Loucy (cell line): ENCODE results near the gene OR2T4.

ENCODE experiments used
- H2AFZ ChIP-seq: fragments of 200-600 bp; sonication (generic); 2 replicates; pipeline ENCODE4 v1.6.0; 2016; ENCODE audit warnings: antibody characterized with exemption, mild to moderate bottlenecking, low read length, moderate library complexity
- H3F3A ChIP-seq: fragments of 200-600 bp; 2 replicates; pipeline ENCODE4 v1.6.0; 2016; ENCODE audit warnings: antibody characterized with exemption, low read depth, mild to moderate bottlenecking
- H3K27me3 ChIP-seq: fragments of 200-600 bp; sonication (generic); 2 replicates; pipeline ENCODE4 v1.6.1; 2014; ENCODE audit warnings: low read length, mild to moderate bottlenecking; ENCODE audit not compliant: insufficient read depth, poor library complexity, severe bottlenecking
- H3K36me3 ChIP-seq: fragments of 200-600 bp; sonication (generic); 2 replicates; pipeline ENCODE4 v1.6.1; 2016; ENCODE audit warnings: low read length; ENCODE audit not compliant: insufficient read depth
- H3K4me1 ChIP-seq: fragments of 200-600 bp; sonication (generic); 2 replicates; pipeline ENCODE4 v1.5.1; 2014; ENCODE audit warnings: low read length, mild to moderate bottlenecking; ENCODE audit not compliant: insufficient read depth, poor library complexity, severe bottlenecking
- H3K4me2 ChIP-seq: fragments of 200-600 bp; sonication (generic); 2 replicates; pipeline ENCODE4 v1.6.0; 2014; ENCODE audit warnings: antibody characterized with exemption, low read length, low read depth, mild to moderate bottlenecking; ENCODE audit not compliant: poor library complexity, severe bottlenecking
- H3K4me3 ChIP-seq: fragments of 200-600 bp; sonication (generic); 2 replicates; pipeline ENCODE4 v1.5.1; 2014; ENCODE audit warnings: low read length, mild to moderate bottlenecking, mixed read lengths; ENCODE audit not compliant: poor library complexity, severe bottlenecking
- H3K79me2 ChIP-seq: fragments of 200-600 bp; sonication (generic); 2 replicates; pipeline ENCODE4 v1.6.1; 2014; ENCODE audit warnings: low read length; ENCODE audit not compliant: insufficient read depth
- H3K9ac ChIP-seq: fragments of 200-600 bp; sonication (generic); 2 replicates; pipeline ENCODE4 v1.6.0; 2014; ENCODE audit warnings: mild to moderate bottlenecking, low read depth, low read length, moderate library complexity; ENCODE audit not compliant: poor library complexity, severe bottlenecking
- H3K9me2 ChIP-seq: fragments of 200-600 bp; sonication (generic); replicated peaks from 2 replicates; pipeline ENCODE4 v1.6.1; 2016; ENCODE audit warnings: low read depth, low read length, mixed read lengths
- H3K9me3 ChIP-seq: fragments of 200-600 bp; sonication (generic); 2 replicates; pipeline ENCODE4 v1.6.1; 2014; ENCODE audit warnings: mild to moderate bottlenecking, antibody characterized with exemption, low read length, low read depth; ENCODE audit not compliant: insufficient read depth
- H4K20me1 ChIP-seq: fragments of 200-600 bp; sonication (generic); 2 replicates; pipeline ENCODE4 v1.6.0; 2014; ENCODE audit warnings: antibody characterized with exemption, low read length, mild to moderate bottlenecking; ENCODE audit not compliant: insufficient read depth, poor library complexity, severe bottlenecking
- EZH2phosphoT487 ChIP-seq: fragments of 200-600 bp; IDR thresholded peaks from 2 replicates; pipeline ENCODE4 v1.6.1; 2018; ENCODE audit warnings: antibody characterized with exemption, mild to moderate bottlenecking, moderate library complexity, borderline replicate concordance
- TF ChIP-seq, protein P1 (sequence below): fragments of 200-600 bp; sonication (generic); conservative IDR thresholded peaks from 2 replicates; pipeline ENCODE4 v1.5.1; 2014; ENCODE audit warnings: mild to moderate bottlenecking, antibody characterized with exemption, low read length

The OR2T4 gene, protein sequence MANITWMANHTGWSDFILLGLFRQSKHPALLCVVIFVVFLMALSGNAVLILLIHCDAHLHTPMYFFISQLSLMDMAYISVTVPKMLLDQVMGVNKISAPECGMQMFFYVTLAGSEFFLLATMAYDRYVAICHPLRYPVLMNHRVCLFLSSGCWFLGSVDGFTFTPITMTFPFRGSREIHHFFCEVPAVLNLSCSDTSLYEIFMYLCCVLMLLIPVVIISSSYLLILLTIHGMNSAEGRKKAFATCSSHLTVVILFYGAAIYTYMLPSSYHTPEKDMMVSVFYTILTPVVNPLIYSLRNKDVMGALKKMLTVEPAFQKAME

DNA sequence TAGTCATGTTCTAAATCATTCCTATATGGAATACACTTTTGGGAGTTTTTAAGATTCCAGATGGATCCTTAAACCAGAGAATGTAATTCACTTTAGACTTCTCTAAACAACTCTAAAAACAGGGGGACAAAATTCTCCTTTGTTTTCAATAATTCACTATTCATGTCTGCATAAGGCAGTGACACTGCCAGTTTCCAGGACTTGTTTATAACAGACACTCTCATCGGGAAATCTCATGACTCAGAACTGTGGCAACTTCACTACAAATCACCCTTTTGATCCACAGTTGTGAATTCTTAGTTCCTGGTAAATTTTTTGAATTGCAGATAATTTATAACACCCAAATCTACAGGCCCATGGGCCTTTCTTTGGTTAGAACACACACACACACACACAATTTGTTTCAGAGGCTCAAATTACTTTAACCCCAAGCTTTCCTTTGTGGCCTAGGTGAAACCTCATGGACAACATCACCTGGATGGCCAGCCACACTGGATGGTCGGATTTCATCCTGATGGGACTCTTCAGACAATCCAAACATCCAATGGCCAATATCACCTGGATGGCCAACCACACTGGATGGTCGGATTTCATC, at the start of gene OR2T4:
TSS of gene OR2T4 (plus strand) at position 545 of the 595 bp plus-strand sequence. CDS start at position 545, 0 bp downstream.
- H3K9me2 ChIP-seq, result no peaks in the 10 kb centered on the region
- no peak within 1 kb of the TSS for H3K9ac ChIP-seq
- no peak within 1 kb of the TSS for H3K4me3 ChIP-seq
- no peak within 1 kb of the TSS for H2AFZ ChIP-seq
- H3K36me3 ChIP-seq, result no peaks in the 10 kb centered on the region
- no peaks in the 10 kb centered on the region for H3K79me2 ChIP-seq
- H3K27me3 ChIP-seq, result no peaks in the 10 kb centered on the region
- no peak within 1 kb of the TSS for H3K4me2 ChIP-seq
- no peaks in the 10 kb centered on the region for H3K4me1 ChIP-seq
- H3F3A ChIP-seq, result no peaks in the 10 kb centered on the region
- TF ChIP-seq, protein P1, sequence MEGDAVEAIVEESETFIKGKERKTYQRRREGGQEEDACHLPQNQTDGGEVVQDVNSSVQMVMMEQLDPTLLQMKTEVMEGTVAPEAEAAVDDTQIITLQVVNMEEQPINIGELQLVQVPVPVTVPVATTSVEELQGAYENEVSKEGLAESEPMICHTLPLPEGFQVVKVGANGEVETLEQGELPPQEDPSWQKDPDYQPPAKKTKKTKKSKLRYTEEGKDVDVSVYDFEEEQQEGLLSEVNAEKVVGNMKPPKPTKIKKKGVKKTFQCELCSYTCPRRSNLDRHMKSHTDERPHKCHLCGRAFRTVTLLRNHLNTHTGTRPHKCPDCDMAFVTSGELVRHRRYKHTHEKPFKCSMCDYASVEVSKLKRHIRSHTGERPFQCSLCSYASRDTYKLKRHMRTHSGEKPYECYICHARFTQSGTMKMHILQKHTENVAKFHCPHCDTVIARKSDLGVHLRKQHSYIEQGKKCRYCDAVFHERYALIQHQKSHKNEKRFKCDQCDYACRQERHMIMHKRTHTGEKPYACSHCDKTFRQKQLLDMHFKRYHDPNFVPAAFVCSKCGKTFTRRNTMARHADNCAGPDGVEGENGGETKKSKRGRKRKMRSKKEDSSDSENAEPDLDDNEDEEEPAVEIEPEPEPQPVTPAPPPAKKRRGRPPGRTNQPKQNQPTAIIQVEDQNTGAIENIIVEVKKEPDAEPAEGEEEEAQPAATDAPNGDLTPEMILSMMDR, result no peak
- no peak for TF ChIP-seq EZH2phosphoT487
- no peaks in the 10 kb centered on the region for H4K20me1 ChIP-seq
- H3K9me3 ChIP-seq, result 0 out of 2 replicates have a peak, but pooled peaks cover 6% of the 10 kb centered on the region

DNA sequence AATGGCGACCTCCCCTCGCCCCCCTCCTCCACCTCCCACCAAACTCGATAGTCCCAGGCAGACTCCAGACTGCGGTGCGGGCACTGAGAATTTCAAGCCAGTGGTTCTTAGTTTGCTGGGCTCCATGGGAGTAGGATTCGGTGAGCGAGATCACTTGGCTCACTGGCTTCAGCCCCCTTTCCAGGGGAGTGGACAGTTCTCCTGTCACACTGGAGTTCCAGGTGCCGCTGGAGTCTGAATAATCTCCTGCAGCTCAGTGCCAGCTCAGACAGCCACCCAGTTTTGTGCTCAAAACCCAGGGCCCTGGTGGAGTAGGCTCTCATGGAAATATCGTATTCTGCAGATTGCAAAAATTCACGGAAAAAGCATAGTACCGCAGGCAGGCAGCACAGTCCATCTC, 44.7 kb upstream of the OR2T4 start:
- Histone ChIP-seq H3K27me3 (no peaks in the 10 kb centered on the region), H3K4me3 (no peak overlapping the region), H3K9ac (no peak overlapping the region), H4K20me1 (no peaks in the 10 kb centered on the region), H3K4me2 (no peak overlapping the region), H3K79me2 (no peaks in the 10 kb centered on the region), H3K9me2 (no peaks in the 10 kb centered on the region), H3K36me3 (no peaks in the 10 kb centered on the region), H3K9me3 (peaks cover 7% of the 10 kb centered on the region; the same call in 1 of the 2 replicates), H3F3A (no peaks in the 10 kb centered on the region), H2AFZ (no peak overlapping the region), H3K4me1 (no peaks in the 10 kb centered on the region)
- TF ChIP-seq, protein P1, result no peak
- TF ChIP-seq EZH2phosphoT487, result no peak

DNA sequence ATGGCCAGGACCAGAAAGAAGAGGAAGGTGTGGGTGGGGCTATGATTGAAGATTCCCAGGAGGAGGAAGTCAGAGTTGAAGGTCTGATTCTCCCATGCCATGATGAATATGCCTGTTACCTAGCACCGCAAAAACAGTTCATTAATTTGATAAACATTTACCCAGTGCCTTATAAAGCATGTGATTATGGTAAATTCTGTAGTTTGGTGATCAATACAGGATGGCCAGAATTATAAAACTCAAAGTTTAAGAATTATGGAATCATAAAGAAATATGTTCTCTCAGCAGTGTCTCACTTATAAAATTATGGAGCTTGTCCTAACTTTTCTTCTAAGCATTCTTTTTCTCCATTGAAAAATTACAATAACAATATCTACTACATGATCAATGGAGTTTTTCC, 37.0 kb upstream of the OR2T4 start, which contains the start of gene OR2M7:
TSS of gene OR2M7 (minus strand) at position 101 of the 400 bp plus-strand sequence. CDS start at position 101, 0 bp downstream.
- no peak within 1 kb of the TSS for H3K4me2 ChIP-seq
- H3K4me3 ChIP-seq, result no peak within 1 kb of the TSS
- H4K20me1 ChIP-seq, result no peaks in the 10 kb centered on the region
- TF ChIP-seq, protein P1, result no peak
- TF ChIP-seq EZH2phosphoT487, result no peak
- no peak within 1 kb of the TSS for H2AFZ ChIP-seq
- H3F3A ChIP-seq, result no peaks in the 10 kb centered on the region
- no peaks in the 10 kb centered on the region for H3K4me1 ChIP-seq
- no peaks in the 10 kb centered on the region for H3K9me3 ChIP-seq
- no peaks in the 10 kb centered on the region for H3K27me3 ChIP-seq
- no peak within 1 kb of the TSS for H3K9ac ChIP-seq
- H3K79me2 ChIP-seq, result no peaks in the 10 kb centered on the region
- H3K36me3 ChIP-seq, result no peaks in the 10 kb centered on the region
- H3K9me2 ChIP-seq, result no peaks in the 10 kb centered on the region
